GM19240 (cell line): Measurements from ENCODE around the gene TBX15.

Experiments
- DNase-seq: peaks from one replicate; pipeline ENCODE4 v3.0.0; 2011; ENCODE audit warnings: low spot score; ENCODE audit not compliant: insufficient read length

The TBX15 gene

DNA sequence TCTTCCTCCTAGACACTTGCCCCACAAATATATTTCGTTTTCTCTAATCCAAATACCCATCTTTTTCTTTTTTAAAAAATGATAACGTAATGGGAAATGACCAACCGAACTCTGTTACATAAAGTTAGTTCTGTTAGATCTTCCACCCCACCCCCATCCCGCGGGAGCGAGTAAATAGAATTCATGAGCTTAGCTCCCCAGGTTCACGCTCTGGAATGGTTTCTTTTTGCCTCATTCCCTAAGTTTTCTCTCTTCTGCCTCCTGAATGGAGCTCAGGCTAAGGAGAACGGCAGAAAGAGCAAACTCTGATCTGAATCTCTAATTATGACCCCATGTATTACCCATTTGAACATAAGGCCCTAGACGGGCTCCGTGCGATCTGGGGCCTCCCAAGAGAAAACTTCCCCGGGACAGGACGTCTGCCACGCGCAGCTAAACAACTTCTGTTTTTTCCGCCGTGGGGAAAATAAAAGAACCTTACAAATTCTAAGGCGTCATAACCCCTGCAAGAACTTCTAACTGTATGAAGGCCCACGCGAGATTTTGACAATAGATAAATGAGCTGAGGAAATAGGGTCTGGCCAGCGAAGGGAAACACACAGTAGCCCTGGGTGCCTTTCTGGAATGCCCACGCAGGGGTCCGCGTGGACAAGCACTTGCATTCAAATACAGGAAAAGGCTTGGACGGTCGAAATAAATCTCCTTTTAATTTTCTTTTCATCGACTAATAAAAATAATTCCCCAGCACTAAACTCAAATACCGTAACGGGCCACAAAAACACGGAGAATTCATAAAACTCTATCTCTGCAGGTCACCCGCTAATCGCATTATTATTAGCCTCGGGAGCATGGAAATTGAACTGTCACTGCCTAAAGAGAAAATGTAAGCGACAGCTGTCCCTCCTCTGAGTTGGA is 2.2 kb downstream of the TBX15 start:
- no peak for DNase-seq

DNA sequence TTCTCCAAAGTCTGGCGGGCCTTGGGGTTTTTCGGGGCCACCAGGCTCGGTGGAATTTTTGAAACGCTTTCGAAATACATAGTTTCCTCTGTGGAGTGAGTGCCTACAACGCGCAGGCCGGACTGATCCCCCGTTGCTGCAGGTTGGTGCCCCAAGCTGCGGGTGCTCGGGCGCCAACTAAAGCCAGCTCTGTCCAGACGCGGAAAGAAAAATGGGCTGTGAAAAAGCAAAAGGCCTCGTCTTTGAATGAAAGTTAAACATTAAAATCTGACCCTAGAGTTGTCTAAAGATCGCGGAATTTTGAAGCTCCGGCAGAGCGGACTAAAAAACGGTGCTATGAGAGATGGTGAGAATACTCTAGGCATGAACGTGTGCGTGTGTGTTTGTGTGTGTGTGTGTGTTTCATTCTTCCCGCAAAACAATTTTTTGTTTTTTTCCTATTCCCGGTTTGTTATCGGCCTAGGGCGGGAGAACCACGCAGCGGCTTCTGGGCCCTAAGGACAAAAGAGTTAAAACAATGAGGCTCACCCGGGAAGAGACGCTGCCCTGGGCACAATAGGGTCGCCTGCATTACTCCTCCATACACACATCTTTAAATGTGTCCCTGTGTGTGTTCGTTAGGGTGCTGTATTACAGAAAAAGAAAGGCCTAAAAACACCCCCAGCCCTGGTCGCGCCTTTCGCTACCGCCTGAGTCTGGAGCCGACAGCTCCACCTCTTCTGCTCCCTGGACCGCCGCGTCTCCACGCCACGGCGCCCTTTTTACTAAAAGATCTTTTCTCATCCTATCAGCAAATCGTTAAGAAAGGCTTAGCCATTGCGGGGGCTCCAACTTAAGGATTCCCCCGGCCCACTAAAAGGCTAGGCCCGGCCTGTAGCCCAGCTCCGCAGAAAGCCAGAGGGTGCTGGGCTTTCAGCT is 3.2 kb downstream of the TBX15 start:
- DNase-seq: no peak

DNA sequence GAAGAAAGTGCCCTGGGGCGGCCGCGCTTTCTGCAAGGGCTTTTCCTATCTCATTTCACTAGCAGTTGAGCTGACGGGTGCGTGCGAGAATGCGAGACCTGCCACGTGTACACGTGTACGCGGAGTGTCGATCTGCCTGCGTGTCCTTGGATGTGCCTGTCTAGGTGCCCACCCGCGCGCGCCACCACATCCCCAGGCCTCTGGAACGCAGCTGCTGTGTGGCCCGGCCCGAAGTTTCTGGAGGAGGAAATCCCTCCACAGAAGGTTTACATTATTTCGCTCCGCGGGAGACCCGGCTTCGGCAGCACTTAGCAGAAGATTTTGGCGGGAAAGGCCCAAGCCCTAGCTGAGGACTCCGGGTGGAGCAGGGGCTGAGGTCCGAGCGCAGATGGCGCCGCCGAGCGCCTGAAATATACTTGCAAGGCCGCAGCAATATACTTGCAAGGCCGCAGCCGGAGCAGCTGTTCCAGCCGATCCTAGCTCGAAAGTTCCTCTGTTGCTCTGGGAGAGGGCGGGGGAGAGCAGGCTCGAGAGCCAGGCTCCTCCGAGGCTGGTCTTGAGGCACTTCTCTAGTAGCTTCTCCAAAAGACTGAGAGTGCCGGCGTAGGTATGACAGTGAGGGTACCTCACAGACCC is 3.9 kb downstream of the TBX15 start:
- DNase-seq: no peak

DNA sequence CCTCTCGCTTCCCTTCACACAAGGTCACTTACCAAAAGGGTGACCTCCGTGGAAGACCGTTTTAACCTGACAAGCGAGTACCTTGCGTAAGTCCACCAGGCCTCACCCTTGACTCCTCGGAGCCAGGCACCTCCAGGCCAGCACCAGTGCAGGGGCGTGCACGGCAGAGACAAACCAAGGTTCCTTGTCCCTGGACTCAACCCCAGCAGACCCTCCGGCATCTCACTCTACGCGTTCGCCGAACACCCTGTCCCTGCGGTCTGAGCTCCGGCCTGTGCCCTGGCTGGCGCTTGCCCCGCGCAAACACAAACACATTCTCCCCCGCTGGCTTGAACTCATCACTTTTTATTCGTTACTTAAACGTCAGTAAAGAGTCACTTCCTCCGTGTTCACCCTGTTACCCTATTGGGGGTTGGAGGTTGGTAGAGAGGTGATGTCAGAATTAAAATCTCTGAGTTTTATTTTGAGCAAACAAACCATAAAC is 4.5 kb downstream of the TBX15 start:
- no peak for DNase-seq

DNA sequence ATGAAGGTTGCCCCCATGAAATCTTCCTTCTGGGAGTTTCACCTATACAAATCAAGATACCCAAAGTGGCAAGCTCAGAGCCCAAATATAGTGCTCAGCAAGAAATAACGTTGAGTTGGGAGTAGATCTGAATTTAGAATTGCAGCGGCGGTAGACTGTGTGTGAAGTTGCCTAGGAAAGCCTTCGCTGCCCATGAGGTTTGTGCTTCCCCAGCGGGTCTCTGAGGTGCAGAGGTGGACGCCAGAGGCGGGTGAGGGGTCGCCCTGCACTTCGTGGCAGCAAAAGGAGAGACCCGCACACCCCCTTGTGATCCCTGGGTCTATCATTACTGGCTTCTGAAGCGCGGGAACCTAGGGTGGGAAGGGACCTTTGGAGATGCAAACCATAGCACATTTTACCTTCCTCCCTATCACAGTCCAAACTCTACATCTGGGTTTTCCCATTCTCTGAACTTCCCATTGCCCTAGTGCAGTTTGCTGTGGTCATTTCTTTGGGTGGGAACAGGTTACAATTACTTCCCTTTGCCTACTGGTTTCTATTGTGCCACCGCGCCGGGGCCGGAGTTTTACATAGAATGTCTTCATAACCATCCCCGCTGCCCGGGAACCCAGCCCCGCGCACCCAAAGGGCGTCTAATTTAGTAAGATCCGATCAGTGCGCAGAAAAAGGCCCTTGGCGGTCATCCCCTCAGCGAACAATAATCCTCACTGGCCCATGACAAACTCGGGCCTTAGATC is 5.2 kb downstream of the TBX15 start:
- DNase-seq: no peak

DNA sequence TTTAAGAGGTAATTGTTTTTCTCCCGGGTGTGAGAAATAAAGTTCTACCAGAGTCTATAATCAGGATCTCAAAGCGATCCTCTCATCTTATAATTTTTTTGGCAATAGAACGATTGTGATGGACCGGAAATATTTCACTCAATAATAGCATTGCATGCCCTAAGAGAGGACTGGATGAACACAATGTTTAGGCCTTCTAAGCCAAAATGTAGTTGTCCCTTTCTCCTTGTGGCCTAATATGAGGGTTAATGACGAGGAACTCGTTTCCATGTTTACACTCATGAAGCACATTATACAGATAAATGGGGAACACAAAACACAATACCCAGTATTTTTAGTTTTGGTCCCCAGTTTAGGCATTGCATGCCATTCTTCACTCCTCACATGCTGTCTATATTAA is 5.9 kb downstream of the TBX15 start:
- DNase-seq: no peak

DNA sequence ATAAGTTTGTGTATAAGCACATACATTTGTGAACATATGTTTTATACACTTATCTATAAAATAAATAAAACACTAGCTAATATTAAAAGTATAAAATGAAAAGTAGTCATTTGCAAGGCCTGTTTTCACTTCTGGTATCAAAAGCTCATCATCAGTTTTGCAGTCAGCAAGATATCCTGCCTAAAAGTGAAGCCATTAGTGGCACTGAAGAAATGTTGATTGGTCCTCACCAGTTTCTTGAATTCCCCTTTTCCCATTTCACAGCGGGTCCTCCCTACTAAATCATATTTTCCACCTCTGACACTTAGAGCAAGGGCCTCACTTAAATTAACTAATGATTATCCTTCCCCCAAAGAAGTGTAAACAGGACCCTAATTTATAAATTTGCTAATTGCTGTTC is 6.7 kb downstream of the TBX15 start:
- DNase-seq: no peak

DNA sequence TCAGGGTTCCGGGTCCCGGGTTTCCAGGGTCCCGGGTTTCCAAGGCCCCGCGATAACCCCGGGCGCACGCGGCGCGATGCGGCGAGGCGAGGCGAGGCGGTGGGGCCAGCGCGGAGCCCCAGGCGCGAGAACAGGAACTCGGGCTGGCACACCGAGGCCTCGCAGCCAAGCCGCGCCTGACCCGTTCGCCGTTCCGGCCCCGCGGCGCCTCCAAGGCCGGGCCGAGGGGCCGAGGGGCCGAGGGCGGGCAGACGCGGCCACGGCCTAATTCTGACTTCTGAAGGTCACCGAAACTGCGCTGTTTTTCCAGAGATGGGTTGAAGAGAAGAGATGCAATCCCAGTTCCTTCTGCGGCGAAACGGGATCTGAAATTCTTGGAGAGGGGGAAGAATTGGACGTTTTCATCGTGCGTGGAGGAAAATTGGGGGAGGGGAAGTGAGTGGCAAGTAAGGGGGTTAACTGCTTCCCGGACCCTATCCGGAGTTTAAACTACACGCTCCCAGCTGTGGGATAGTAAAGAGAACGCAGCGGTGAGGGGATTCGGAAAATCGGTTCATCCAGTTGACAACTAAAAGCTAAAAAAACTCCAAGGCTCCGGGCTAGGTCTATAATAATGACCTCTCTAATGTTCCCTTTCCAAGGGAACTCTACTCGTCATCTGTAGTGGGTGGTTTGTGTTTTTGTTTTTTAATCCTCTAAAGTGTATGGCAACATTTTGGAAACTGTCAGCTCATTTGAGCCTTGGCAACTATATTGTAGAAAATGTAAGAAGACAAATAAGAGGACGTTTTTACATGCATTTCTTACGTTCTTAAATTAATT is 8.2 kb downstream of the TBX15 start:
- DNase-seq: no peak

DNA sequence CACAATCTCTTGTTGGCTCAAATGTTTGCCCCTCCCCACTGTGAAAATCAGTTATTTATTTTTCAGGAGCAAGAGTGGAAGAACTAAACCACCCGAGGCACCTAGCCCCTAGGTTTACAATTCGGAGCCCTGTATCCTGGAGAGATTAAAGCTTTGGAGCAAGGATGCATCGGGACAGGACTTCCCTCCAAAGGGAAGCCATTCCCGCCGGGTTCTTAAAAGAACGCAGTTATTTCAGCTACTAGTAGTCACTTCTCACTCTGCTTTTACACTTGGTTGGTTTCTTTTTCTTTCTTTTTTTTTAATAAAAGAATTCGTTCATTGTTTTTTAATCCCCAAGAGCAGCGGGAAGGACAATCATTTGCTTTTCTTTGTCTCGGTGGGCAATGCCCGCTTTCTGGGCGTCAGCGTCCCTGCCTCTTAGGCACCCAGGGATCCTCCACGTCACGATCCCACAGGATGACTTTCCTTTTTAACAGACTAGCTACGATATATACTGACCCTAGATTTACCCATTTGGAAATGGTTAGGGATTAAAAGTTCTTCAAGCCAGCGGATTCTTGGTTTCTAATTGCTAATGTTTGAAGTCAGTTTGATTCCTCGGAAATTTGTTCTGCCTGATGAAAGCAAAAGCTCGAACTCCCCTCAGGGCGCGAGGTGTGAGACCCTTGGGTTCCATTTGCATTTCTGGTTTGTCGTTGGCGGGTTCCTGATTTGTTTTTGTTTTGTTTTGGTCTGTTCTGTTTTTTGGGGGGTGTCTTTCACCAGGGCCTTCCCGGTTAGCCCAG is 9.0 kb downstream of the TBX15 start:
- no peak for DNase-seq

DNA sequence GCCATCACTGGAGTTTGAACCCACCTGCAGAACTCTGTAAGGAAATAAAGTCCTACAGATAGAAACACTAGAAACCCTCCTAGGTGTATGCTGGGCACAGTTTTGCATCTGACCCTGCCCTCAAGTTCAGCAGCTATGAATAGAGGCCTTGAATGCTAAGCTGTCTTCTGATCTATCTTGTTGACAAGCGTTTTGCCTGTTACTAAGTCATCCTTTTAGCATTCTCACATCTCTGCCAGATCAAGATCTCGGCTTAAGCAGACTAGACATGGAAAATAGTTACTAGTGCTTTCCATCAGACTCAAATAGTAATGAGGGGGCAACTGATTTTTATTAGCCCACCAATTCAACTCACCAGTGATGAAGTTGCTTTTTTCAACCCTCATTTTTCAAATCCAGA is 10.5 kb downstream of the TBX15 start:
- DNase-seq: no peak

DNA sequence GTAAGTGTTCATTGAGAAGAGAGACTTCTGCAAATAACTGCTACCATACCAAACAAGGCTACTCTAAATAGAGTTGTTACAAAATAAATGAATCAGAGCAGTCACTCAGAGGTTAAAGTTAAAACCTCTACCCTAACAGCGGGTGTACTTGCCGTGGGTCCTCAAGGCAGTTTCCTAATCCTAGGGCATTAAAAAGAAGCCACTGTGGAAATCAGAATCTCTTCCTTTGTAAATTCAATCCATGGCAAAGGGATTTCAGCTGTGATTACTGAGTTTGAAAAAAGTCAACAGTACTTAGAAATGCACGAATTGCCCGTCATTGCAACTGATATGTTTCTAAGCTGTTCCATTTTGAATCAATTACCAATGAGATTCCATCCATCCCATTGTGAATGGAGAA is 13.5 kb downstream of the TBX15 start:
- no peak for DNase-seq

DNA sequence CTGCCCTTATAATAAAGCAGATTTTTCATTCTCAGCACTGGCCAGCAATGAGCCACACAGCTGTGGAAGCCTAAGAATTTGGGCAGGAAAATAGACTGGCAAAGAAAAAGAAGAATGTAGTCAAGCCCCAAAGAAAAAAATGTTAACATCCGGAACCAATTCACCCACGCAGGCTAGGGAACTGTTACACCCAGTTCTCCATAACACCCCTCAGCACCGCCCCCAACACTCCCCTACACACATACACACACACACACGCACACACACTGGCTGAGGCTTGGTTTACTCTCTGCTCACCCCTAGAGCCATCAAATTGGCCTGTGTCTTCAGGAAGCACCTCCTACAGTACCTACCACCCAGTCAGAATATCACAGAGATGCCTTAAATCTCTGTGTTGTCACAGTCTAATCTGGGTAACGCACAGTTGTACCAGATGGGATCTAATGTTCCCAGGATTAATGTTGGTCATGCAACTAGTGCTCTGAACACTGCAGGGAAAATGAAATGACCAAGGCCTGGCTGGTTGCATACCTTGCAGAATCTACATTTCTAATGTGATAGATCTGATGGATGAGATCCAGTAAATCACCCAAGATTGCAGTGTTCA is 14.5 kb downstream of the TBX15 start:
- DNase-seq: no peak

DNA sequence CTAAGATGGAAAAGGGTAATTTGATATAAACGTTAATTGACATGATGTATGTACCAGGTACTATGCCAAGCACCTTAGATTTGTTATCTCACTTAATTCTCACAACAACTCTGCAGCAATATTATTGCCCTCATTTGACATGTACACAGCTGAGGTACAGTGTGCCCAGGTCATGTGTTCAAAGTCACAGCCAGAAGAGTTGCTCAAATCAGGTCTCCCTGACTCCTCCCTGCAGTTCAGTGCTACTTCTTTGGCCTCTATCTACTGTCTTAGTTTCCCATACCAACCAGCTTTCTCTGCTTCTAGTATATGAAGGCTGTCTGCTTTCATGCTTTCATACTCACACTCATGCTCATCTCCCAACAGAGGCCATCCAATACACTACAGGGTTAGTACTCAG is 15.1 kb downstream of the TBX15 start:
- no peak for DNase-seq

DNA sequence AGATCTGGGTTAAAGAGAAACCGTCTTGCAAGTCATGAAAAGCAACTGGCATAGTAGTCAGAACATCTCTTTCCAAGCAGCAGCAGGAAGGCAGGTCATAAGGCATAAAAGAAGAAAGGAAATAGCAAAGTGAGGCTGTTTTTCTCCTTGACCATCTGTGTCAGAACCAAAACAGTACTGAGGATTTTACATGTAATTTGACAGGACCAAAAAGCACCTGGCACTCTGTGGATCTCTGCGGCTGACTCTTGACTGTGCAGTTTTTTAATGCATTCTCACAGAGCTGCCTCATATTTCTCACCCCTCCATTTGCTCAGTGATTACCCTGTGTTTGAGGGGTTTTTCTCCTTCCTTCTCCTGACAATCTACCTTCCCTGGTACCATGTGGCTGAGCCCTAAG is 17.7 kb downstream of the TBX15 start:
- no peak for DNase-seq

DNA sequence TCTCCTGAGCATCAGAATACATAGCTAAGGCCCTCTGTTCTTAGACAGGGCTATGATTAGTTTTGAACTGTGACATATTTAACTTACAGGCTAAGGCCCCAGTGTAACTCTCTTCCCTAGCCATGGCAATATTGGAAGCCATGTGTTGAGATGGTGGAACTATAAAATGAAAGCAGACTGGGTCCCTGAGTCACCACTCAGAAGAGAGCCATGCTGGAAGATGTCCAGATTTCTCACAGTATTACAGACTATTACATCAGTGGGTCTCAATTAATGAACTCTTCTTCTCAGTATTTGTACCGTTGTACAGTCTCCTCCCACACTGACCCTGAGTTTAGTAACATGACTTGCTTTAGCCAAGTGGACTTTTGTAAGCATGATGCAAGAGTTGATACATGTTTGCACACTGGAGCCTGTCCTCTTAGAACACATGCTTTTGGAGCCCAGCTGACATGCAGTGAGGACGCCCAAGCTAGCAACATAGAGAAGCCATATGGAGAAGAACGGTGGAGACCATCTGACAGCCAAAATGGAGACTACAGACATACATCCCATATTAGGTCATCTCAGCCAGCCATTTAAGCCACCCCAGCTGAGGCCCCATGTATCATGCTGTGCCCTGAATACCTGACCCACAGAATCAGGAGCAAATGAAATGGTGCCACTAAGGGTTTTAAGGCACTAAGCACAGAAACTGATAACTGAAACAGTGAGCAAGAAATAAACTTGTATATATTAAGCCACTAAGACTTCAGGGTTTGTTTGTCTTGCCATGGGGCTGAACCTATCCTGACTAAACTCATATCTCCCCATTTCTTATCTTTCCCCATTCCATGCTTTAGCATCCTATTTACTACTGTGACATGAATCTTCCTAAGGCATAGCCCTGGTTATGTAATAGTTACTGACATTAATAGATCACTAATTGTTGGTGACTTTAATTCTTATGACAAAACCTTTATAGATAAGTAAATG is 24.4 kb downstream of the TBX15 start:
- no peak for DNase-seq

DNA sequence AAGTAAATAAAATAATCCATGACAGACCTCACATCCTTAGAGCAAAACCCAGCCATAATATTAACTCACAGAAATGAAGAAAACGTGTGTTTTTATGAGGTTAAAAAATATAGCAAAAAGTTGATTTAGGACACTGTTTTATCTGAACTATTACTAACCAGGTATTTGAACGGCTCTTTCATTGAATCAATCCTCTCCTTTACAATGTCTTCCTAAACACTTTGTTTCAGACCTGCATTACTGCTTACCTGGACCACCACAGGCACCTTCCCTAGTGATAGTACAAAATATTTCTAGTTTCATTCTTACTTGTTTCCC is 25.0 kb downstream of the TBX15 start:
- DNase-seq: no peak

DNA sequence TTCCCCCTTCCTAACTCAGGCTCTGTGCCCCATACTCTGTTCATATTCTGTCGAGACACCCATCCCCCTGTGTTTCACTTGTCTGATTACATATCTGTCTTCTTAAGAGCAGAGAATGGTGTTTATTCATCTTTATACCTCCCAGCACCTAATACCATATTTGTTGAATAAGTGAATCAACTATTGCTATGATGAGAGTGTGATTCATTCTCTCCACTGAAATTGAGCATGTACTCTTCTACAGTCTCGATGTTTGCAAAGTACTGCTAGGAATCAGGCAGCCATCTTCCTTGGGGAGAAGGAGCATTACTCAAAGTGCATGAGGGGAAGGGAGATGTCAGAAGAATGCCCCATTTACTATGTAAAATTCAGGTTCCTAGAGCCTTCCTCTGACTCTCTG is 27.0 kb downstream of the TBX15 start:
- no peak for DNase-seq

DNA sequence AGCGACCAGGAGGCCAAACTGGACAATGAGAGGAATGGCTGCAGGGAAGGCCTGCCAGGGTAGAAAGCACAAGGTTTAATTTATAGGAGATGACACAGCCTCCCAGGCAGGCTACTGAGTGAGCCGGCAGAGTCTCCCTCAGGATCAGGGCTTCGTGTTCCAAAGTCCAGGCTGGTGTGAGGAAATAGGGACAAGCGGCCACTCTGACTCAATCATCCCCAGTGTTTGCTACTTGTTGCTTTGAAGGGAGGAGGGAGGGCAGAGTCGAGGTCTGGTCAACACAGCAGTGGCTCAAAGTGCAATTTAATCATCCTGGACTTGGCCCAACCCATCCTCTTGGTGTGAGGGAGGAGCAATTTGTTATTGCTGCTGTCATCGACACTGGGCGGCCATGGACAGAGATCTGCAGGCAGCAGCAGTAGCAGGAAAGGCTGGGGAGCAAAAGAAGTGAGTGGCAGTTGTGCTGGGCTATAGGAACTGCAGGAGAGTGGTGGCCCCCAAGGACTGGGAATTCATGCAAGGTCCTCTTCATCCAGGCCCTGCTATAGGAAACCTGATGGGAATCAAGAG is 27.5 kb downstream of the TBX15 start:
- no peak for DNase-seq
